ENCODE measurements around the gene FEV. TPM values are rescaled to one million over a fixed set of nuclear protein-coding genes. Genes with fewer than 3 reads are reported as not detected.
A peak's percentile ranks its signal among the peaks of the same experiment; 100 is the strongest.

The FEV gene
- total and polyA plus RNA-seq, 2 donors (not counting 3 experiments of a cell fraction or from before 2014, with no cell fraction given), result not detected

DNA sequence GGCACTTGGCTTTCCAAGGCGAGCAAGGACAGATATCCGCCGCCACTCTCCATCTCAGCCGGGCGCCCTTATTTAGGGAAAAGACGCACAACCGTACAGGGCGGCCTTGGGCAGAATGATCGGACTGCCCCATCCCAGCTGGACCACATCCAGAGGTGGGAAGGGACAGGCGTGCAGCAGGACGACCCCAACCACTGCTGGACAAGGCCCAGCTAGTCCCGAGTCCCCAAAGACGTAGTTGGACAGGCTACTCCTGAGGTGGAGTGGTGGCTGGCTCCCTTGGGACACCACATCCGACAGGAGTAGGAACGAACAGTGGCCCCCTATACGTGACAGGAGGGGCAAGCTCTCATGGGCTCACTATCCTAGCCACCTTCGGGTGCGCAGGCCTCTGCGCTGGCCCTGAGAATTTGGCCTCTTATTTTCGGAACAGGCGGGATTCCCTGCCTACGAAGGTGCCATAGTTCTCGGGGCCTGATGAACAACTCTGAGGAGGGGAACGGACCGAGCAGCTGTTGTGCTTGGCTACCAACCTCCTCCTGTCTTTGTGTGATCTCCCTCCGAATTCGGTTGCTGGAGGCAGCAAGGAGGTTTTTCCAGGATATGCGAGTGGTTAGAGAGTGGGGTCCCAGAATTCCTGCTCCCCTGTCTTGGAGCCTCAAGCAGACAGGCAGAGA, 2.3 kb downstream of the FEV start:
- BruUV-seq (replicated peaks), result no TSS peak
- ChIA-PET POLR2A (no interaction called here), CTCF (interaction anchor here (0.6 to 5.7 kb wide), 5 partner anchors 11 to 224 kb away, joined by 3 to 164 read pairs (median 64); partner anchors contain the start of gene CRYBA2)
- no peak overlapping the region for H2AFZ ChIP-seq (ENCODE audit: low read depth, low read length)
- H3K4me3 ChIP-seq (replicated peaks in 1 of 3; ENCODE audit: insufficient read depth in 1 of 3, low read depth in 1 of 3, low read length in 3 of 3), result no peak overlapping the region
- no peaks in the 10 kb centered on the region for H3K9me3 ChIP-seq (replicated peaks; ENCODE audit: control insufficient read depth, insufficient read depth, low read length)
- TF ChIP-seq GATA2 (IDR thresholded peaks at IDR 0.05; ENCODE audit: insufficient read depth, insufficient read length, low read depth, low read length), result no peak
- TF ChIP-seq EZH2 (IDR thresholded peaks at IDR 0.05; ENCODE audit: borderline replicate concordance, low read depth, low read length, severe bottlenecking), result peak; percentile 94
- peaks cover 15% of the 10 kb centered on the region for H3K4me1 ChIP-seq (ENCODE audit: control insufficient read depth, extremely low read depth, insufficient read depth, low read length)
- H4K20me1 ChIP-seq (replicated peaks; ENCODE audit: control insufficient read depth, extremely low read depth, insufficient read depth, low read length), result no peaks in the 10 kb centered on the region
- no peak overlapping the region for H3K9ac ChIP-seq (replicated peaks; ENCODE audit: extremely low read depth, insufficient read depth, low read length)
- no peak overlapping the region for H3K27ac ChIP-seq (ENCODE audit: insufficient read depth, low read depth, low read length)
- dilution Hi-C loops (cut with MboI; ENCODE audit: extremely low pct_ligation_motif_present, low sequenced_read_pairs) (no loop called here), intact Hi-C loops (cut with micrococcal nuclease) (loop anchor here (5.0 kb wide), 4 partner anchors 75 to 315 kb away; no protein-coding TSS in a partner anchor)
- FAIRE-seq, result no peak
- no peaks in the 10 kb centered on the region for H3K36me3 ChIP-seq (ENCODE audit: control insufficient read depth in 2 of 2, extremely low read depth in 1 of 2, insufficient read depth in 2 of 2, low read length in 2 of 2)
- DNase-seq (ENCODE audit: low read depth, low spot score), result no peak
- H3K27me3 ChIP-seq (ENCODE audit: control insufficient read depth in 2 of 2, insufficient read depth in 2 of 2, low read length in 2 of 2), result peaks cover 55 to 69% of the 10 kb centered on the region in 2 experiments
- no peaks in the 10 kb centered on the region for H3K79me2 ChIP-seq (ENCODE audit: control insufficient read depth, insufficient read depth, low read length)
- no peaks in the 10 kb centered on the region for H3K9me1 ChIP-seq (replicated peaks; ENCODE audit: control insufficient read depth, extremely low read depth, insufficient read depth, low read length)
- H3K4me2 ChIP-seq (ENCODE audit: insufficient read depth, low read length), result no peak overlapping the region

DNA sequence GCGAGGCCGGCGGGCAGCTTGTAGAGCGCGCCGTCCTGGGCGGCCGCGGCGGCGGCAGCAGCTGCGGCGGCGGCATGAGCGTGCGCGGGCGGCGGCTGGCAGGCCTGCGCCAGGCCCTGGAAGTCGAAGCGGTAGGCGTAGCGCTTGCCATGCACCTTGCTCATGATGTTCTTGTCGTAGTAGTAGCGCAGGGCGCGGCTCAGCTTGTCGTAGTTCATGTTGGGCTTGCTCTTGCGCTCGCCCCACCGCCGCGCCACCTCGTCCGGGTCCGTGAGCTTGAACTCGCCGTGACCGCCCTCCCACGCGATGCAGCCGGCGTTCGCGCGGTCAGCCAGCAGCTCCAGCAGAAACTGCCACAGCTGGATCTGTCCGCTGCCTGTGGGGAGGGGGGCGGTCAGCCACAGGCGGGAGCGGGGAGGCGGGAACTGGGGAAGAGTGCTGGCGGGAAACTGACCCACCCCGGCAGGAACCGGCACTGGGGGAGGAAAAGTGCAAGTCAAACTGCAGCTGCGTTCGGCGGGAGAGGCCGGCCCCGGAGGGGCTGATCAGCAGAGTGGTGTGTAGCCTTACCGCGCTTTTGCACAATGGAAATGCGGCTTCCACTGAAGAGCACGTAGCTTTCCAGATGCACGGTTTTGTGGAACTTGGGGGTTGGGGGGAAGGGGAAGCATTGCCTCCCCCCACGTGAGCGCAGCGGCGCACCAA, 3.0 kb downstream of the FEV start:
- DNase-seq (ENCODE audit: low read depth, low spot score) (no peak), FAIRE-seq (no peak)
- BruUV-seq (replicated peaks), result no TSS peak
- Histone ChIP-seq H3K27ac (ENCODE audit: insufficient read depth, low read depth, low read length) (no peak overlapping the region), H3K36me3 (ENCODE audit: control insufficient read depth in 2 of 2, extremely low read depth in 1 of 2, insufficient read depth in 2 of 2, low read length in 2 of 2) (no peaks in the 10 kb centered on the region), H3K9ac (replicated peaks; ENCODE audit: extremely low read depth, insufficient read depth, low read length) (no peak overlapping the region), H3K4me1 (ENCODE audit: control insufficient read depth, extremely low read depth, insufficient read depth, low read length) (peaks cover 15% of the 10 kb centered on the region), H3K79me2 (ENCODE audit: control insufficient read depth, insufficient read depth, low read length) (no peaks in the 10 kb centered on the region), H2AFZ (ENCODE audit: low read depth, low read length) (no peak overlapping the region), H3K9me3 (replicated peaks; ENCODE audit: control insufficient read depth, insufficient read depth, low read length) (no peaks in the 10 kb centered on the region), H3K4me2 (ENCODE audit: insufficient read depth, low read length) (no peak overlapping the region), H3K9me1 (replicated peaks; ENCODE audit: control insufficient read depth, extremely low read depth, insufficient read depth, low read length) (no peaks in the 10 kb centered on the region), H3K27me3 (ENCODE audit: control insufficient read depth in 2 of 2, insufficient read depth in 2 of 2, low read length in 2 of 2) (peaks cover 57 to 67% of the 10 kb centered on the region in 2 experiments), H3K4me3 (replicated peaks in 1 of 3; ENCODE audit: insufficient read depth in 1 of 3, low read depth in 1 of 3, low read length in 3 of 3) (no peak overlapping the region), H4K20me1 (replicated peaks; ENCODE audit: control insufficient read depth, extremely low read depth, insufficient read depth, low read length) (no peaks in the 10 kb centered on the region)
- dilution Hi-C loops (cut with MboI; ENCODE audit: extremely low pct_ligation_motif_present, low sequenced_read_pairs) (no loop called here), intact Hi-C loops (cut with micrococcal nuclease) (loop anchor here (2.0 to 5.0 kb wide), 5 partner anchors 47 to 315 kb away; no protein-coding TSS in a partner anchor)
- POLR2A ChIA-PET, result no interaction called here
- TF ChIP-seq JUN (IDR thresholded peaks at IDR 0.05; ENCODE audit: borderline replicate concordance, insufficient read depth, insufficient read length, low read depth) (no peak), EZH2 (IDR thresholded peaks at IDR 0.05; ENCODE audit: borderline replicate concordance, low read depth, low read length, severe bottlenecking) (peak; percentile 98)
- CTCF ChIA-PET, result interaction anchor here (0.6 to 5.7 kb wide), 9 partner anchors 12 to 225 kb away, joined by 3 to 164 read pairs (median 56); partner anchors contain the start of gene CRYBA2
